Immature natural killer cell (primary cell): ENCODE data around the gene MACF1. TPM values are rescaled to one million over a fixed set of nuclear protein-coding genes. Genes with fewer than 3 reads are reported as not detected.
"Not testable (repeated sequence)": the region's sequence is repeated elsewhere in the genome, so short reads cannot be mapped to it uniquely, and the experiment has no call there.

Source experiments
- DNase-seq, 3 donors: peaks; one replicate each; pipeline ENCODE4 v3.0.0; 2022; ENCODE audit warnings: mixed read lengths in 1 of 3
- H3K27ac Mint-ChIP-seq, 6 donors: one replicate each; pipeline ENCODE4 v1.8.0; 2020; ENCODE audit warnings: mixed read lengths in 6 of 6, mild to moderate bottlenecking in 5 of 6, inconsistent platforms in 4 of 6, moderate library complexity in 3 of 6
- H3K27me3 Mint-ChIP-seq, 3 donors: one replicate each; pipeline ENCODE4 v1.8.0; 2020 to 2021; ENCODE audit warnings: low read depth in 3 of 3, mild to moderate bottlenecking in 3 of 3, mixed read lengths in 3 of 3, moderate library complexity in 3 of 3, inconsistent platforms in 1 of 3
- H3K36me3 Mint-ChIP-seq, 3 donors: one replicate each; pipeline ENCODE4 v1.8.0; 2020; ENCODE audit warnings: mixed read lengths in 3 of 3, inconsistent platforms in 2 of 3, mild to moderate bottlenecking in 2 of 3
- H3K4me1 Mint-ChIP-seq, 2 donors: one replicate each; pipeline ENCODE4 v1.8.0; 2020; ENCODE audit warnings: inconsistent platforms in 2 of 2, mild to moderate bottlenecking in 2 of 2, mixed read lengths in 2 of 2, moderate library complexity in 1 of 2
- H3K4me3 Mint-ChIP-seq, 5 donors: one replicate each; pipeline ENCODE4 v1.8.0; 2020; ENCODE audit warnings: mild to moderate bottlenecking in 5 of 5, mixed read lengths in 5 of 5, inconsistent platforms in 3 of 5, moderate library complexity in 3 of 5
- H3K9me3 Mint-ChIP-seq, 6 donors: one replicate each; pipeline ENCODE4 v1.8.0; 2020; ENCODE audit warnings: mild to moderate bottlenecking in 6 of 6, mixed read lengths in 6 of 6, inconsistent platforms in 4 of 6, moderate library complexity in 3 of 6
- polyA plus RNA-seq, 3 donors: library from polyadenylated mRNA; unstranded; fragments of 300-500 nt; fragmentation: Illumina TruSeq; gene quantifications; one replicate each; pipeline ENCODE4 v1.2.3, GENCODE V29; 2021

Gene MACF1
- polyA plus RNA-seq, 3 donors from 2014 or later, result 12.7 to 152 (median 12.9) TPM

DNA sequence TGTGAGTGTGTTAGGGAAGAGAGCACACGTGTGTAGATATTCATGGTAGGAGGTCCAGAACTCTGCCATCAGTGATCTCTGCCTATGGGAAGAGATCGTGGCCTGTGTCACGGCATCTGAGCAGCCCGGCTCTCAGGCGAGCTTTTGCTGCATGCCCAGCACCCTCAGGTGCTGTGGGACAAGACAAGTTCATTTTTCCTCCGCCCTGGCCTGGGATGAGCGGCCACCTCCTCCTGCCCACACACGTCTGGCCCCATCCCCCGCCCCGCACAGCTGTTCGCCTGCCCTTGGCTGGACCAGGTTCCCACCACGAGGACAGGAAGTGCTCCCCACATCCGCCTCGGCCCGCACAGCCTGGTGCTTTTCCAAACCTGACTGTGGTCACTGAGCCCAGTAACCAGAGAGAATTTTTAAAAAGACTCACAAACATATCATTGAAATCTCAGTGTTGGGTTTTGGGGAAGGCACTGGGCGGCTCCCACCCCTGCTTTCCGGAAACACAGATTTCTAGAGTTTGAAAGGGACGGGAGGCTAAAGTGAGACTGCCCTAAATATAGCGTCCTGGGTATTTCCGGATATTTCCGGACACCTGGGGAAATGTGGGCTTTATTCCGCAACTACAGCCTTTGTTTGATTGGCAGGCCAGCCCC lies 305.0 kb downstream of the MACF1 start:
- H3K27me3 Mint-ChIP-seq, result peaks cover 3 to 18% (median 5%) of the 10 kb centered on the region in 3 donors
- no peaks in the 10 kb centered on the region for H3K36me3 Mint-ChIP-seq
- no peaks in the 10 kb centered on the region for H3K9me3 Mint-ChIP-seq
- peak overlapping the region in 5 of 6 donors; percentile 43 to 84 (median 62) for H3K27ac Mint-ChIP-seq
- peaks cover 18 to 25% of the 10 kb centered on the region in 2 donors for H3K4me1 Mint-ChIP-seq
- H3K4me3 Mint-ChIP-seq, result peak overlapping the region; percentile 76 to 83 (median 83)
- DNase-seq, result peak in 2 of 3 donors; percentile 38 to 40

DNA sequence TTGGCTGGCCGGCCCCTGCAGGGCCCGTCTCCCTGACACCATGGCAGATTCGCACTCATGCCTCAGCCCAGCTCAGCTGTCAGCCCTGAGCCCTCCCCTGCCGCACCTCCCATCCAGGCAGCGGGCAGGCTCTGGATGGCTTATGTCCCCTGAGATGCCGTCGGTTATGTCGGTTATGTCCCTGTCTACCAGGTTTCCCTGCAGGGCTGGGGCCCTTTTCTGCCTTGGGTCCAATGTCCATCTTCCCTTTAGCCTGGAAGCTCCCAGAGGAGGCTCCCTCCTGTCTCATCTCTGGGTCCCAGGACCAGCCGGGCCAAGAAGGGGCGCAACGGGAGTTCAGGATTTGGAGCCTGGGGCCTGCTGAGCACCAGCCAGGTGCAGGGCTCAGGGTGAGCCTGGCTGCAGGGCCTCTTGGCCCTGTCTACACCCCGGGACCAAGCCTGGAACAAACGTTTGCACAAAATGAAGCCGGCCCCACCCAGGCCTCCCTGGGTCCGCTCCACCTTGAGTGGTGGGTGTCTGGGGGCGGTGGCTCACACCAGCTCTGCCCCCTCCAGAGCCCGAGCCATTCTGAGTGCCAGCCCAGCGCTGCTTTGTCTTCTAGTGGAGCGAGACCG lies 306.2 kb downstream of the MACF1 start:
- not testable (repeated sequence) for H3K27ac Mint-ChIP-seq, H3K9me3 Mint-ChIP-seq, DNase-seq, H3K36me3 Mint-ChIP-seq
- Mint-ChIP-seq H3K4me3 (peak overlapping the region in 1 of 5 donors; percentile 21), H3K27me3 (peaks cover 3 to 18% (median 5%) of the 10 kb centered on the region in 3 donors), H3K4me1 (peaks cover 18 to 27% of the 10 kb centered on the region in 2 donors)

DNA sequence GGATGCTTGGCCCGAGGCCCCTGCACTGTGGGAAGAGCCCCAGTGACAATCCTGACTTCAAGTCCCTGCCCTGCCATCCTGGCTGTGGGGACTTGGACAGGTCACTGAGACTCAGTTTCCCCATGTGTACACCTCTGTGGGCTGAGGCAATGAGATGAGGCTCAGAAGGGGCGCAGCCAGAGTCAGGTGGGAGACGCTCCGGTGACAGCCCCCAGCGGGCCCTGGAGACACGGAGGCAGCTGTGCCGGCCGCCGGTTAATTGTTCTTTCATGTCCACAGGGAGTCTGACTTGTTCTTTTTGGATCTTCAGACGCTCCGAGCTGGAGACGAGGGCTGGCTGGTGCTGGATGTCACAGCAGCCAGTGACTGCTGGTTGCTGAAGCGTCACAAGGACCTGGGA lies 307.0 kb downstream of the MACF1 start:
- DNase-seq, H3K4me3 Mint-ChIP-seq: not testable (repeated sequence)

DNA sequence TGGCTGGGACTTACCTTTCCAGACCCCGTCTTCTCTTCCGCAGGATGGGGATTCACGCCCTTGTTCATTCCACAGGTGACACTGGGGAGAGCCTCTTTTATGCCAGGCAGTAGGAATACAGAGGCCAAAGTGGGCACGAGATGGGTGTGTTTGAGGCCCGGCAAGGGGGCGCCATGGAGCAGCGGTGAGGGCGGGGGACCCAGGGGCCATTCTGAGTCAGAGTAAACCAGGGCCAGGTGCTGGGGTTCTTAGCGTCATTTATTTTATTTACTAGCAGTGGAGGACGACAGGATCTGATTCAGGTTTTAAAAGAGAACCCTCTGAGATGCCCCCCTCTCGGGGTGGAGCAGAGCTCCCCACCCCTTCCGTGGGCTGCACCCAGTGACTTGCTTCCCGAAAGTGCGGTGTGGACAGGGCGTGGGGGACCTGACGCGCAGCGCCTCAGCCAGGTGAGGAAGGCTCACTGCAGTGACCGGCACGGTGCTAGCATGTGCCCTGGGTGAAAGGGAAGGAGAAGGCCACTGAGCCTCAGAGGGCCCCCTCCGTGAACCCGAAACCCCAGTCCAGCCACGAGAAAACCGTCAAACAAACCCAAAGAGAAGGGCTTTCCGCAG lies 307.8 kb downstream of the MACF1 start:
- H3K27ac Mint-ChIP-seq, H3K36me3 Mint-ChIP-seq, DNase-seq, H3K9me3 Mint-ChIP-seq, H3K4me3 Mint-ChIP-seq: not testable (repeated sequence)
- H3K4me1 Mint-ChIP-seq, result peaks cover 18 to 26% of the 10 kb centered on the region in 2 donors
- H3K27me3 Mint-ChIP-seq, result peaks cover 0 to 12% (median 5%) of the 10 kb centered on the region in 3 donors

More for the DNA sequence above, 307.0 kb downstream of the MACF1 start:
- H3K4me1 Mint-ChIP-seq, result peaks cover 18 to 27% of the 10 kb centered on the region in 2 donors
- H3K36me3 Mint-ChIP-seq, H3K27ac Mint-ChIP-seq, H3K9me3 Mint-ChIP-seq: not testable (repeated sequence)
- H3K27me3 Mint-ChIP-seq, result peaks cover 3 to 16% (median 5%) of the 10 kb centered on the region in 3 donors

DNA sequence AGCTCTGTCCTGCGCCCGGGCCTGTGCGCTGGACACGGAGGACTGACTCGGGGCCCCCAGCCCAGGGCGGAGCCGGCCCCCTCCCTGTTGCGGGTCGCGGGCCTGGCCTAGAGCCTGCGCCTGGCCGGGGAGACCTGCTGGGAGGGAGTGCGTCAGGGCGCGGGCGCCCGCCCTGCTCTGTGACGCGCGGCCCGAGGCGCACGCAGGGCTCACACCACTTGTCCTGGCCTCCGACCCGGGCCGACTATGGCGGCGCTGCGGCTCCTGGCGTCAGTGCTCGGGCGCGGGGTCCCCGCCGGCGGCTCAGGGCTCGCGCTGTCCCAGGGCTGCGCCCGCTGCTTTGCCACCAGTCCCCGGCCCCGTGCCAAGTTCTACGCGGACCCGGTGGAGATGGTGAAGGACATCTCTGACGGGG lies 310.2 kb downstream of the MACF1 start:
- not testable (repeated sequence) for H3K36me3 Mint-ChIP-seq, H3K4me3 Mint-ChIP-seq, H3K9me3 Mint-ChIP-seq, H3K27ac Mint-ChIP-seq, H3K27me3 Mint-ChIP-seq, DNase-seq, H3K4me1 Mint-ChIP-seq

DNA sequence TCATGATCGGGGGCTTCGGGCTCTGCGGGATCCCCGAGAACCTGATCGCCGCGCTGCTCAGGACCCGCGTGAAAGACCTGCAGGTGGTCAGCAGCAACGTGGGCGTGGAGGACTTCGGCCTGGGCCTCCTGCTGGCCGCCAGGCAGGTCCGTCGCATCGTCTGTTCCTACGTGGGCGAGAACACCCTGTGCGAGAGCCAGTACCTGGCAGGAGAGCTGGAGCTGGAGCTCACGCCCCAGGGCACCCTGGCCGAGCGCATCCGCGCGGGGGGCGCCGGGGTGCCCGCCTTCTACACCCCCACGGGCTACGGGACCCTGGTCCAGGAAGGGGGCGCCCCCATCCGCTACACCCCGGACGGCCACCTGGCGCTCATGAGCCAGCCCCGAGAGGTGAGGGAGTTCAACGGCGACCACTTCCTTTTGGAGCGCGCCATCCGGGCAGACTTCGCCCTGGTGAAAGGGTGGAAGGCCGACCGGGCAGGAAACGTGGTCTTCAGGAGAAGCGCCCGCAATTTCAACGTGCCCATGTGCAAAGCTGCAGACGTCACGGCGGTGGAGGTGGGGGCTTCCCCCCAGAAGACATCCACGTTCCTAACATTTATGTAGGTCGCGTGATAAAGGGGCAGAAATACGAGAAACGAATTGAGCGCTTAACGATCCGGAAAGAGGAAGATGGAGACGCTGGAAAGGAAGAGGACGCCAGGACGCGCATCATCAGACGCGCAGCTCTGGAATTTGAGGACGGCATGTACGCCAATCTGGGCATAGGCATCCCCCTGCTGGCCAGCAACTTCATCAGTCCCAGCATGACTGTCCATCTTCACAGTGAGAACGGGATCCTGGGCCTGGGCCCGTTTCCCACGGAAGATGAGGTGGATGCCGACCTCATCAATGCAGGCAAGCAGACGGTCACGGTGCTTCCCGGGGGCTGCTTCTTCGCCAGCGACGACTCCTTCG lies 310.9 kb downstream of the MACF1 start:
- peak overlapping the region in 3 of 6 donors; percentile 31 to 71 (median 70) for H3K27ac Mint-ChIP-seq

DNA sequence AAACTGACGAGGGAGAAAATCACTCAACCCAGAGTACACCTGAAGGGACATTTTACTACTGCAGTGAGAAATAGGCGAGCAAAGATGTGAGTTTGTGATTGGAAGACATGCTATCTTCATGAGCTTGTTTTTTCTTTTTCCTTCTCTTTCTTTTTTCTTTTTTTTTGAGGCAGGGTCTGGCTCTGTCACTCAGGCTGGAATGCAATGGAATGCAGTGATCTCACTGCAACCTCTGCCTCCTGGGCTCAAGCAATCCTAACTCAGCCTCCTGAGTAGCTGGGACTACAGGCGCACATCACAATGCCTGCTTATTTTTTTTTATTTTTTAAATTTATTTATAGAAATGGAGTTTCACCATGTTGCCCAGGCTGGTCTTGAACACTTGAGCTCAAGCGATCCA lies 312.3 kb downstream of the MACF1 start:
- H3K36me3 Mint-ChIP-seq, H3K27me3 Mint-ChIP-seq, H3K4me1 Mint-ChIP-seq, H3K9me3 Mint-ChIP-seq, H3K4me3 Mint-ChIP-seq, H3K27ac Mint-ChIP-seq, DNase-seq: not testable (repeated sequence)

More for the DNA sequence above, 310.9 kb downstream of the MACF1 start:
- not testable (repeated sequence) for H3K36me3 Mint-ChIP-seq, H3K27me3 Mint-ChIP-seq, H3K4me1 Mint-ChIP-seq, H3K9me3 Mint-ChIP-seq
- peak in 2 of 3 donors; percentile 31 to 32 for DNase-seq
- H3K4me3 Mint-ChIP-seq, result peak overlapping the region in 3 of 5 donors; percentile 15 to 41 (median 33)

DNA sequence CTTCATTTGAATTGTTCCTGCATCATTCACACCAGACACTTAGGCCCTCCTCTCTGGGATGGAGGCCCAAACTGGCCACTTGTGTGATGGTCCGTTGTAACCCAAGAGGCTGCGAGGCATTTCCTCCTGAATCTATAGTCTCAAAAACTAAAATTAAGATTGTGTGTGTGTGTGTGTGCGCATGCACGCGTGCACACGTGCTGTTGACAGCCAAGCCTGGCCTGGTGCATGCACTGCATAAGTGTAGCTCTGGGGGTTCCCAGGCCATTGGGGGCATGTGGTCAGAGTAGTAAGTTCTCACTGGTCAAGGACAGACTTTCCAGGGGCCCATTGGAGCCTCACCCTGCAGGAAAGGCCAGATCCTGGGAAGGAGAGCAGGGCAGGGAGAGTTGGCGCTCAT lies 313.4 kb downstream of the MACF1 start:
- H3K9me3 Mint-ChIP-seq, H3K4me1 Mint-ChIP-seq, DNase-seq, H3K4me3 Mint-ChIP-seq, H3K36me3 Mint-ChIP-seq, H3K27me3 Mint-ChIP-seq, H3K27ac Mint-ChIP-seq: not testable (repeated sequence)

DNA sequence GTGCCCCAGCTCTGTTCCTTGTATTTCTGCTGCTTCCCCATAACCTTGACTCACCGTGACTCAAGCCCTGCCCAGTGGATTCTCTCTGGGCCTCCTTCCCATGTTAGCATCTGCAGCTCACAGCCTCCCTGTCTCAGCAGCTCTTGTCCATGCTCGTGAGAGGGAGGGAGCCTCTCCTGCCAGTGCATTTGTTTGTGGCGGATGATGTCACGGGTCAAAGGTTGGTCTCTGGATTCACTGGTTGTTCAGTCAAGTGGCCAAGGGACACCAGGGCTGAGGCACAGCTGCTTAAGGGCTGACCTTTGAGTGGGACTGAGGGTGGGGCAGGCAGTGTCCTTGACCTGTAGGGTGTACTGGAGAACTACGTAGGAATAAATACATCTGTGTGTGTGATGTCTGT lies 314.9 kb downstream of the MACF1 start:
- not testable (repeated sequence) for H3K27ac Mint-ChIP-seq, H3K27me3 Mint-ChIP-seq, DNase-seq, H3K4me3 Mint-ChIP-seq, H3K4me1 Mint-ChIP-seq, H3K9me3 Mint-ChIP-seq, H3K36me3 Mint-ChIP-seq

DNA sequence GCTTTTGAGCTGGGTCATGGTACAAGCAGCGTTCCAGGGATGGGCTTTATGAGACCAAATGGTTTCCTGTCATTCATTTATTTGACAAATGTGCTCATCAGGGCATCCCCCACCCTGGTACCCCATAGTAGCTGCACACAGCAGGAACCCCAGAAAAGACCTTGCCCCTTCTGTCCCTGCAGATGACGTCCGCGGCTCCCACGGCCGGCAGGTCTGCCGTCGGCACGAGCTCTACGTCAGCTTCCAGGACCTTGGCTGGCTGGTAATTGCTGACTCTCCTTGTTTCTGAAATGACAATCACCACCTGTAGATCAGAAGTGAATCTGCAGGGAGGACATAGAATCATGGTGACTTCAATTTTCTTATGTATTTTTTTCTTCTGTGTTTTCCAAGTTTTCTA lies 317.7 kb downstream of the MACF1 start:
- DNase-seq, H3K9me3 Mint-ChIP-seq, H3K27me3 Mint-ChIP-seq, H3K27ac Mint-ChIP-seq, H3K4me3 Mint-ChIP-seq, H3K36me3 Mint-ChIP-seq: not testable (repeated sequence)
- H3K4me1 Mint-ChIP-seq, result peaks cover 11 to 15% of the 10 kb centered on the region in 2 donors

DNA sequence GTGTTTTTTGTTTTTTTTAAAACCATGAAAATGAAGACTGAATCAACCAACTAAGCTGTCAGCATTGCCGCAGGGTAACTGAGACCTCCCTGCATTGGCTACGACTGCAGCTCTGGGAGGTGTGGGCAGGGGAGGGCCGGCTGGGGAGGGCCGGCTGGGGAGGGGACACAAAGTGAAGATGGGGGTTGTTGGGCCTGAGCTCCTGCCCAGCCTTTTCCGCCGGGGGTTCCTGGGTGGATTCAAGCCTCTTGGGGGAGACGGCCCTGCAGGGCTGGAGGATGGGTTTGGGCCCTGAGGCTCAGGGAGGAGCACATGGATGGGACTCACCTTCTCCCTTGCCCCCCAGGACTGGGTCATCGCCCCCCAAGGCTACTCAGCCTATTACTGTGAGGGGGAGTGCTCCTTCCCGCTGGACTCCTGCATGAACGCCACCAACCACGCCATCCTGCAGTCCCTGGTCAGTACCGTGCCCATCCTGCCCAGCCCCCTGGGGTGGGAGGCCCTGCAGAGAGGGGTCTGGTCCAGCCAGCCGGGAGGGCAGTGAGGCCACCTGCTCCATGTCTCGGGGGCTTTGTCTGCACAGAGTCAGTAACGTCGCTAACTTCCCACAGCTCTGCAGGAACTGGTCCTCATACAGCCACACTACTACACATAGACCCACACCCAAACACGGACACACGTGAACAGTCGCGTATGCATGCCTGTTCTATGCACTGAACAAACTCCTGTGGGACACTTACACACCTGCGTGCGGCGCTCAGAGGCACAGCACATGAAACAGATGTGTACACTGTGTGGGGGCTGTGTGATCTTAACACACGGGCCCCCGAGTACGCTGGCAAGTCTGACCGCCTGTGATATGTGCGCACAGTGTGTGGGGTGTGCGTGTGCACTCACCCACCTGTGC lies 318.4 kb downstream of the MACF1 start:
- peaks cover 11 to 15% of the 10 kb centered on the region in 2 donors for H3K4me1 Mint-ChIP-seq
- H3K27me3 Mint-ChIP-seq, result peaks cover 0 to 6% (median 2%) of the 10 kb centered on the region in 3 donors
- H3K4me3 Mint-ChIP-seq, result no peak overlapping the region
- peaks cover 0 to 6% (median 4%) of the 10 kb centered on the region in 3 donors for H3K36me3 Mint-ChIP-seq
- H3K9me3 Mint-ChIP-seq, result no peaks in the 10 kb centered on the region
- DNase-seq, result no peak
- H3K27ac Mint-ChIP-seq, result no peak overlapping the region

DNA sequence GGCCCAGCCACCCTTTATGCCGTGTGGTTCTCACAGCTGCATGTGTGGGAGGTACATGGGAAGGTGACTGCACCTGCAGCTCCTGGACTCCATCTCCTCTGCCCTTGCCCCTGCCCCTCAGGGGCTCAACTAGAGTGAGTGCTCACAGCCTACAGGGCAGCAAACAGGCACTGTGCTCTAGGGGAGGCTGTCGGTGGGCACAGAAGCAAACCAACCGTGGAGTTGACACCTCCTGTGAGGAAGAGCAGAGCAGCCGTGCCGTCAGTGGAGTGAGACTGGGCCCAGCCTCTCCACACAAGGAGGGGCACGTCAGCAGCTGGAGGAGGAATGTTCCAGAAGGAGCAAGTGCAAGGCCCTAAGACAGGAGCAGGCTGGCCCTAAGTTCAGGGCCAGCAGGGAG lies 319.7 kb downstream of the MACF1 start:
- peak overlapping the region in 1 of 6 donors; percentile 72 for H3K27ac Mint-ChIP-seq
- peaks cover 11 to 15% of the 10 kb centered on the region in 2 donors for H3K4me1 Mint-ChIP-seq
- peaks cover 0 to 6% (median 2%) of the 10 kb centered on the region in 3 donors for H3K27me3 Mint-ChIP-seq

More for the DNA sequence above, 319.7 kb downstream of the MACF1 start:
- Mint-ChIP-seq H3K36me3 (peaks cover 0 to 14% (median 6%) of the 10 kb centered on the region in 3 donors), H3K4me3 (no peak overlapping the region), H3K9me3 (no peaks in the 10 kb centered on the region)
- no peak for DNase-seq
